Measurements from ENCODE around the gene KCNA10. TPM values are rescaled to one million over a fixed set of nuclear protein-coding genes. Genes with fewer than 3 reads are reported as not detected.

KCNA10 gene
- total RNA-seq, 2 experiments from 2014 or later, result not detected

- Histone ChIP-seq H3K4me1 (ENCODE audit: insufficient read depth, low read length, poor library complexity, severe bottlenecking) (no peaks in the 10 kb centered on the region), H3K36me3 (ENCODE audit: insufficient read depth, low read length) (no peaks in the 10 kb centered on the region), H2AFZ (ENCODE audit: low read length) (no peak overlapping the region), H3K79me2 (ENCODE audit: insufficient read depth, low read depth, low read length) (no peaks in the 10 kb centered on the region), H3K4me3 (ENCODE audit: low read depth, low read length, poor library complexity, severe bottlenecking) (no peak overlapping the region), H3K9me3 (ENCODE audit: low read length) (no peaks in the 10 kb centered on the region), H3K27ac (ENCODE audit: low read depth, low read length, poor library complexity, severe bottlenecking) (no peak overlapping the region), H3K4me2 (ENCODE audit: low read length) (no peak overlapping the region), H3K9me2 (ENCODE audit: insufficient read depth, low read length) (no peaks in the 10 kb centered on the region), H4K20me1 (ENCODE audit: insufficient read depth, low read length) (no peaks in the 10 kb centered on the region; the same call in 1 of the 2 replicates)
- DNase-seq (ENCODE audit: low spot score), result no peak
- no TSS peak for BruUV-seq (replicated peaks)
- intact Hi-C loops (cut with micrococcal nuclease; ENCODE audit: unreplicated experiment), result no loop called here
- ChIA-PET POLR2A (interaction anchor here (1.1 kb wide), 1 partner anchor 68 kb away, joined by 3 read pairs; no protein-coding TSS in a partner anchor), CTCF (ENCODE audit: unreplicated experiment) (no interaction called here)
- TF ChIP-seq CTCF (conservative IDR thresholded peaks at IDR 0.05; ENCODE audit: low read length), result no peak
- TF ChIP-seq EZH2phosphoT487 (IDR thresholded peaks at IDR 0.05; ENCODE audit: borderline replicate concordance, low read depth, low read length), result no peak
Measured at GRCh38 chr1:110480356-110481096, 38.4 kb downstream of the KCNA10 start.

DNA sequence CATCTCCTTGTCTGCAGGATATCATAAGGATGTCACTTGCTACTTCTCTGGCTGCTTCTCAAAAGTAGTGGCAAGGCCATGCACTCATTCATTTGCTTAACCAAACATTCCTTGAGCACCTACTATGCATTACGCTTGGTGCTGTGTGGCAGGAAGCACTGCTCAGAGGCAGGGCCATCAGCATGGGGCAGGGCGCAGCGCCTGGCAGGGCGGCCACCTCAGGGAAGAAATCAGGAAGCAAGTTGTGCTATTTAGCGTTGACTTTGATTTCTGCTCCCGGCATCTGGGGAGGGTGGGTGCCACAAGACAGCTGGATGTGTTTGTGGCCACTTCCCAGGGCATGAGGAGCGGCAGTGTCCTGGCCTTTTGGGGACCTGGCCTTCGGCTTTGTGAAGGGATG, 40.1 kb downstream of the KCNA10 start:
- no peak for TF ChIP-seq EZH2phosphoT487 (IDR thresholded peaks at IDR 0.05; ENCODE audit: borderline replicate concordance, low read depth, low read length)
- TF ChIP-seq CTCF (conservative IDR thresholded peaks at IDR 0.05; ENCODE audit: low read length), result no peak
- Histone ChIP-seq H3K9me3 (ENCODE audit: low read length) (no peaks in the 10 kb centered on the region), H3K4me1 (ENCODE audit: insufficient read depth, low read length, poor library complexity, severe bottlenecking) (no peaks in the 10 kb centered on the region), H3K27ac (ENCODE audit: low read depth, low read length, poor library complexity, severe bottlenecking) (no peak overlapping the region), H4K20me1 (ENCODE audit: insufficient read depth, low read length) (no peaks in the 10 kb centered on the region), H3K9me2 (ENCODE audit: insufficient read depth, low read length) (no peaks in the 10 kb centered on the region), H2AFZ (ENCODE audit: low read length) (no peak overlapping the region), H3K36me3 (ENCODE audit: insufficient read depth, low read length) (no peaks in the 10 kb centered on the region), H3K79me2 (ENCODE audit: insufficient read depth, low read depth, low read length) (no peaks in the 10 kb centered on the region), H3K4me3 (ENCODE audit: low read depth, low read length, poor library complexity, severe bottlenecking) (no peak overlapping the region), H3K4me2 (ENCODE audit: low read length) (no peak overlapping the region)
- no peak for DNase-seq (ENCODE audit: low spot score)
- intact Hi-C loops (cut with micrococcal nuclease; ENCODE audit: unreplicated experiment), result no loop called here
- CTCF ChIA-PET (ENCODE audit: unreplicated experiment), result interaction anchor here (1.1 kb wide), 1 partner anchor 270 kb away, joined by 3 read pairs; no protein-coding TSS in a partner anchor
- POLR2A ChIA-PET, result no interaction called here
- BruUV-seq (replicated peaks), result no TSS peak

GRCh38 chr1:110477967-110478640, 40.9 kb downstream of the KCNA10 start:
- intact Hi-C loops (cut with micrococcal nuclease; ENCODE audit: unreplicated experiment), result no loop called here
- TF ChIP-seq EZH2phosphoT487 (IDR thresholded peaks at IDR 0.05; ENCODE audit: borderline replicate concordance, low read depth, low read length), result no peak
- TF ChIP-seq CTCF (conservative IDR thresholded peaks at IDR 0.05; ENCODE audit: low read length), result no peak; the same call in 1 of the 2 replicates
- no peaks in the 10 kb centered on the region for H3K9me2 ChIP-seq (ENCODE audit: insufficient read depth, low read length)
- DNase-seq (ENCODE audit: low spot score), result no peak
- H4K20me1 ChIP-seq (ENCODE audit: insufficient read depth, low read length), result no peaks in the 10 kb centered on the region
- H3K27ac ChIP-seq (ENCODE audit: low read depth, low read length, poor library complexity, severe bottlenecking), result no peak overlapping the region
- CTCF ChIA-PET (ENCODE audit: unreplicated experiment), result interaction anchor here (1.1 kb wide), 1 partner anchor 269 kb away, joined by 3 read pairs; no protein-coding TSS in a partner anchor
- no peak overlapping the region for H2AFZ ChIP-seq (ENCODE audit: low read length)
- no peaks in the 10 kb centered on the region for H3K4me1 ChIP-seq (ENCODE audit: insufficient read depth, low read length, poor library complexity, severe bottlenecking)
- no peaks in the 10 kb centered on the region for H3K36me3 ChIP-seq (ENCODE audit: insufficient read depth, low read length)
- no peaks in the 10 kb centered on the region for H3K9me3 ChIP-seq (ENCODE audit: low read length)
- no peak overlapping the region for H3K4me3 ChIP-seq (ENCODE audit: low read depth, low read length, poor library complexity, severe bottlenecking)
- BruUV-seq (replicated peaks), result no TSS peak
- H3K4me2 ChIP-seq (ENCODE audit: low read length), result no peak overlapping the region
- POLR2A ChIA-PET, result no interaction called here
- H3K79me2 ChIP-seq (ENCODE audit: insufficient read depth, low read depth, low read length), result no peaks in the 10 kb centered on the region
